SH-SY5Y (cell line): Measurements from ENCODE around the gene ATP10A.

ENCODE experiments used
- GATA2 ChIP-seq: IDR thresholded peaks from 2 replicates; pipeline ENCODE4 v1.6.1; 2011; ENCODE audit warnings: mild to moderate bottlenecking, low read depth, low read length
- GATA3 ChIP-seq: IDR thresholded peaks from 2 replicates; pipeline ENCODE4 v1.6.1; 2011; ENCODE audit warnings: low read depth, mild to moderate bottlenecking, low read length, moderate library complexity

DNA sequence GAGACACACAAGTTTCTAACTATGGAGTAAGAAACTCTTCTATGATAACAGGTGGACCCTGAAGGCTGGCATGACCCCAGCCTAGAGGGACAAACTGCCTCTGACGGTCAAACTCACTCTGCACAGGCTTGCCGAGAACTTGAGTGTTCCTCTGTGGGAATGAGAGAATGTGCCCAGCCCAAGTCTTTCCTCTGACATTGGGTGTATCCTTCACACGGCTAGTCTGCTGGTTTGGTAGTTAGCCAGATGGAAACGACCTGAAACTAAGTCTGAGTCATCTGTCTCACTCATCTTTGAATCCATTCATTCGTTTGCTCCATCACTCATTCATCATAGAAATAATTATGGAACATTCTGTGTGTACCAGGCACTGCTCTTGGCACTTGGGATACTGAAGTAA lies 198.4 kb downstream of the ATP10A start:
- TF ChIP-seq GATA2, result no peak
- no peak for TF ChIP-seq GATA3
